GM18526 (cell line): ENCODE measurements around the gene HDAC4.

Experiments used
- POLR2A ChIP-seq: IDR thresholded peaks from 3 replicates; pipeline ENCODE4 v1.6.1; 2011; ENCODE audit not compliant: insufficient read length; ENCODE audit errors: extremely low read depth

Gene HDAC4

GRCh38 chr2:239058766-239059165 lies 342.1 kb downstream of the HDAC4 start:
- no peak for TF ChIP-seq POLR2A

GRCh38 chr2:239057533-239057932 lies 343.3 kb downstream of the HDAC4 start:
- no peak for TF ChIP-seq POLR2A

GRCh38 chr2:239056611-239057010 lies 344.2 kb downstream of the HDAC4 start:
- TF ChIP-seq POLR2A: no peak

GRCh38 chr2:239055756-239056493 lies 344.9 kb downstream of the HDAC4 start:
- no peak for TF ChIP-seq POLR2A

GRCh38 chr2:239054921-239055320 lies 345.9 kb downstream of the HDAC4 start:
- no peak for TF ChIP-seq POLR2A

- TF ChIP-seq POLR2A: no peak
Observed at GRCh38 chr2:239053801-239054503, 346.9 kb downstream of the HDAC4 start.

GRCh38 chr2:239052798-239053665 lies 347.8 kb downstream of the HDAC4 start:
- TF ChIP-seq POLR2A: no peak

- no peak for TF ChIP-seq POLR2A
Observed at GRCh38 chr2:239051891-239052445, 348.9 kb downstream of the HDAC4 start.

GRCh38 chr2:239050252-239050649 lies 350.6 kb downstream of the HDAC4 start:
- TF ChIP-seq POLR2A: no peak

GRCh38 chr2:239049421-239050251 lies 351.2 kb downstream of the HDAC4 start:
- TF ChIP-seq POLR2A: no peak

- no peak for TF ChIP-seq POLR2A
Observed at GRCh38 chr2:239048736-239049135, 352.1 kb downstream of the HDAC4 start.

- no peak for TF ChIP-seq POLR2A
Observed at GRCh38 chr2:239047861-239048260, 353.0 kb downstream of the HDAC4 start.

GRCh38 chr2:239047420-239047819 lies 353.4 kb downstream of the HDAC4 start:
- TF ChIP-seq POLR2A: no peak

- no peak for TF ChIP-seq POLR2A
Observed at GRCh38 chr2:239046822-239047221, 354.0 kb downstream of the HDAC4 start.
